Neural cell (in vitro differentiated cells): Measurements from ENCODE around the gene PXDN. TPM values are rescaled to one million over a fixed set of nuclear protein-coding genes. Genes with fewer than 3 reads are reported as not detected.

Experiments used
- H2AFZ ChIP-seq: fragments of 200-600, 300-800 bp; sonication (generic), shearing (Covaris generic); 2 replicates; pipeline ENCODE4 v1.6.0; 2014; ENCODE audit warnings: low read depth, mild to moderate bottlenecking, antibody characterized with exemption, low read length, moderate library complexity
- H3F3A ChIP-seq: fragments of 200-600 bp; shearing (Covaris generic); 2 replicates; pipeline ENCODE4 v1.6.1; 2016; ENCODE audit warnings: mild to moderate bottlenecking, moderate library complexity, mixed read lengths, antibody characterized with exemption, low read length; ENCODE audit not compliant: insufficient read depth, poor library complexity, severe bottlenecking
- H3K27ac ChIP-seq: fragments of 200-600, 300-800 bp; sonication (generic), shearing (Covaris generic); 2 replicates; pipeline ENCODE4 v1.5.1; 2014; ENCODE audit warnings: mild to moderate bottlenecking, low read length, moderate library complexity
- H3K27me3 ChIP-seq: fragments of 300-800, 200-600 bp; sonication (generic), shearing (Covaris generic); 2 replicates; pipeline ENCODE4 v1.6.0; 2014; ENCODE audit warnings: mild to moderate bottlenecking, low read depth, low read length, moderate library complexity; ENCODE audit not compliant: insufficient read depth
- H3K36me3 ChIP-seq: fragments of 300-800, 200-600 bp; sonication (generic), shearing (Covaris generic); 2 replicates; pipeline ENCODE4 v1.5.1; 2014; ENCODE audit warnings: mild to moderate bottlenecking, antibody characterized with exemption, low read length, moderate library complexity; ENCODE audit not compliant: insufficient read depth
- H3K4me2 ChIP-seq: fragments of 300-800, 200-600 bp; sonication (generic), shearing (Covaris generic); 2 replicates; pipeline ENCODE4 v1.6.0; 2014; ENCODE audit warnings: mild to moderate bottlenecking, low read length
- H3K4me3 ChIP-seq: fragments of 300-800, 200-600 bp; sonication (generic), shearing (Covaris generic); 2 replicates; pipeline ENCODE4 v1.5.1; 2014; ENCODE audit warnings: mild to moderate bottlenecking, low read length, moderate library complexity
- H3K79me2 ChIP-seq: fragments of 200-600 bp; shearing (Covaris generic); replicated peaks from 2 replicates; pipeline ENCODE4 v1.6.0; 2014; ENCODE audit warnings: mild to moderate bottlenecking, low read length, moderate library complexity; ENCODE audit not compliant: insufficient read depth
- H3K9ac ChIP-seq: fragments of 300-800, 200-600 bp; sonication (generic), shearing (Covaris generic); 2 replicates; pipeline ENCODE4 v1.6.1; 2016; ENCODE audit warnings: mild to moderate bottlenecking, low read length, mixed read lengths
- H3K9me2 ChIP-seq: fragments of 200-600 bp; shearing (Covaris generic); 2 replicates; pipeline ENCODE4 v1.6.1; 2016; ENCODE audit warnings: mild to moderate bottlenecking, low read length, mixed read lengths; ENCODE audit not compliant: insufficient read depth
- H3K9me3 ChIP-seq: fragments of 200-600, 300-800 bp; sonication (generic), shearing (Covaris generic); 2 replicates; pipeline ENCODE4 v1.6.1; 2016; ENCODE audit warnings: mild to moderate bottlenecking, mixed run types, low read length, moderate library complexity, mixed read lengths
- H4K20me1 ChIP-seq: fragments of 200-600 bp; shearing (Covaris generic); 2 replicates; pipeline ENCODE4 v1.6.1; 2016; ENCODE audit warnings: mild to moderate bottlenecking, mixed run types; ENCODE audit not compliant: insufficient read depth
- EP300 ChIP-seq: fragments of 450-650 bp; conservative IDR thresholded peaks from 2 replicates; pipeline ENCODE4 v1.6.1; 2014; ENCODE audit warnings: antibody characterized with exemption, mild to moderate bottlenecking, moderate library complexity; ENCODE audit not compliant: poor library complexity, severe bottlenecking
- EZH2 ChIP-seq: fragments of 200-600, 300-800 bp; shearing (Covaris generic), sonication (generic); IDR thresholded peaks from 2 replicates; pipeline ENCODE4 v1.6.1; 2014; ENCODE audit warnings: antibody characterized with exemption, low read length, borderline replicate concordance, mild to moderate bottlenecking; ENCODE audit not compliant: insufficient read depth, poor library complexity, severe bottlenecking
- MXI1 ChIP-seq: fragments of 450-650 bp; conservative IDR thresholded peaks from 2 replicates; pipeline ENCODE4 v1.6.1; 2014; ENCODE audit warnings: antibody characterized with exemption, mild to moderate bottlenecking; ENCODE audit not compliant: poor library complexity, severe bottlenecking
- POLR2AphosphoS5 ChIP-seq: IDR thresholded peaks from 2 replicates; pipeline ENCODE4 v1.6.1; 2012
- RAD21 ChIP-seq: fragments of 450-650 bp; conservative IDR thresholded peaks from 2 replicates; pipeline ENCODE4 v1.6.1; 2014; ENCODE audit warnings: antibody characterized with exemption, mild to moderate bottlenecking, moderate library complexity
- SMC3 ChIP-seq: fragments of 450-650 bp; conservative IDR thresholded peaks from 2 replicates; pipeline ENCODE4 v1.6.1; 2014; ENCODE audit warnings: antibody characterized with exemption, mild to moderate bottlenecking, moderate library complexity; ENCODE audit not compliant: poor library complexity
- TAF1 ChIP-seq: IDR thresholded peaks from 2 replicates; pipeline ENCODE4 v1.6.1; 2012; ENCODE audit warnings: low read depth
- polyA plus RNA-seq: library from polyadenylated mRNA; depleted of rRNA; stranded (reverse); fragments of >200 nt; gene quantifications from 2 replicates; pipeline ENCODE4 v1.2.3, GENCODE V29; 2014
- TF ChIP-seq, protein P1 (sequence below): fragments of 450-650 bp; IDR thresholded peaks from 2 replicates; pipeline ENCODE4 v1.5.1; 2014; ENCODE audit warnings: antibody characterized with exemption, mild to moderate bottlenecking, moderate library complexity; ENCODE audit not compliant: poor library complexity, severe bottlenecking
- TF ChIP-seq, protein P2 (sequence below): IDR thresholded peaks from 2 replicates; pipeline ENCODE4 v1.6.1; 2012; ENCODE audit warnings: borderline replicate concordance

PXDN gene
- polyA plus RNA-seq, 1 donor from 2014 or later = 181 TPM

DNA sequence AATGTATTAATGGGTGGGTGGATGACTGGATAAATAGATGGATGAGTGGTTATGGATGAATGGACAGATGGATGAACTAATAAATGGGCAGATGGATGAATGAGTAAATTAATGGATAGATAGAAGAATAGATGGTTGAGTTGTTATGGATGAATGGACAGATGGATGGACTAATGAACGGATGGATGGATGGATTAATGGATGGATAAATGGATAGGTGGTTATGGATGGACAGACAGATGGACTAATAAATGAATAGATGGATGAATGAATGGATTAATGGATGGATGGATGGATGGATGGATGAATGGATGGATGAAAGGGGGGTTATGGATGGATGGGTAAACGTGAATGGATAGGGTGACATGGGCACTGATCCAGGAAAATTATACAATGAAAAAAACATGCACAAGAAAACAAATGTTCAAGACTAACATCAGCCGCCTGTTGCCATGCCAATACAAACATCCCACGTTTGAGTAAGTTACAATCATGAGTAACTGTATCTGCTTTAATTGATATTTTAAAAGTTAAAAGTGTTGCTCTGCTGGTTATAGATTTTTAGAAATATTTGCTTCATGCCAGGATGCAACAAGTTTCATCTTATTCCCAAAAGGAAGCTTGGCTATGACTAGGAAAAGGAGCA is 20.8 kb downstream of the PXDN start:
- Histone ChIP-seq H3F3A (no peaks in the 10 kb centered on the region), H3K9me3 (no peaks in the 10 kb centered on the region), H2AFZ (no peak overlapping the region), H3K79me2 (peaks cover 51% of the 10 kb centered on the region), H3K27me3 (no peaks in the 10 kb centered on the region), H3K36me3 (no peaks in the 10 kb centered on the region), H3K27ac (no peak overlapping the region), H3K4me2 (no peak overlapping the region), H4K20me1 (no peaks in the 10 kb centered on the region), H3K4me3 (no peak overlapping the region), H3K9me2 (no peaks in the 10 kb centered on the region), H3K9ac (no peak overlapping the region)
- TF ChIP-seq EP300 (no peak), MXI1 (no peak), SMC3 (no peak), TAF1 (no peak), POLR2AphosphoS5 (no peak), RAD21 (no peak), EZH2 (no peak)
- TF ChIP-seq, protein P1, sequence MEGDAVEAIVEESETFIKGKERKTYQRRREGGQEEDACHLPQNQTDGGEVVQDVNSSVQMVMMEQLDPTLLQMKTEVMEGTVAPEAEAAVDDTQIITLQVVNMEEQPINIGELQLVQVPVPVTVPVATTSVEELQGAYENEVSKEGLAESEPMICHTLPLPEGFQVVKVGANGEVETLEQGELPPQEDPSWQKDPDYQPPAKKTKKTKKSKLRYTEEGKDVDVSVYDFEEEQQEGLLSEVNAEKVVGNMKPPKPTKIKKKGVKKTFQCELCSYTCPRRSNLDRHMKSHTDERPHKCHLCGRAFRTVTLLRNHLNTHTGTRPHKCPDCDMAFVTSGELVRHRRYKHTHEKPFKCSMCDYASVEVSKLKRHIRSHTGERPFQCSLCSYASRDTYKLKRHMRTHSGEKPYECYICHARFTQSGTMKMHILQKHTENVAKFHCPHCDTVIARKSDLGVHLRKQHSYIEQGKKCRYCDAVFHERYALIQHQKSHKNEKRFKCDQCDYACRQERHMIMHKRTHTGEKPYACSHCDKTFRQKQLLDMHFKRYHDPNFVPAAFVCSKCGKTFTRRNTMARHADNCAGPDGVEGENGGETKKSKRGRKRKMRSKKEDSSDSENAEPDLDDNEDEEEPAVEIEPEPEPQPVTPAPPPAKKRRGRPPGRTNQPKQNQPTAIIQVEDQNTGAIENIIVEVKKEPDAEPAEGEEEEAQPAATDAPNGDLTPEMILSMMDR = no peak
- TF ChIP-seq, protein P2, sequence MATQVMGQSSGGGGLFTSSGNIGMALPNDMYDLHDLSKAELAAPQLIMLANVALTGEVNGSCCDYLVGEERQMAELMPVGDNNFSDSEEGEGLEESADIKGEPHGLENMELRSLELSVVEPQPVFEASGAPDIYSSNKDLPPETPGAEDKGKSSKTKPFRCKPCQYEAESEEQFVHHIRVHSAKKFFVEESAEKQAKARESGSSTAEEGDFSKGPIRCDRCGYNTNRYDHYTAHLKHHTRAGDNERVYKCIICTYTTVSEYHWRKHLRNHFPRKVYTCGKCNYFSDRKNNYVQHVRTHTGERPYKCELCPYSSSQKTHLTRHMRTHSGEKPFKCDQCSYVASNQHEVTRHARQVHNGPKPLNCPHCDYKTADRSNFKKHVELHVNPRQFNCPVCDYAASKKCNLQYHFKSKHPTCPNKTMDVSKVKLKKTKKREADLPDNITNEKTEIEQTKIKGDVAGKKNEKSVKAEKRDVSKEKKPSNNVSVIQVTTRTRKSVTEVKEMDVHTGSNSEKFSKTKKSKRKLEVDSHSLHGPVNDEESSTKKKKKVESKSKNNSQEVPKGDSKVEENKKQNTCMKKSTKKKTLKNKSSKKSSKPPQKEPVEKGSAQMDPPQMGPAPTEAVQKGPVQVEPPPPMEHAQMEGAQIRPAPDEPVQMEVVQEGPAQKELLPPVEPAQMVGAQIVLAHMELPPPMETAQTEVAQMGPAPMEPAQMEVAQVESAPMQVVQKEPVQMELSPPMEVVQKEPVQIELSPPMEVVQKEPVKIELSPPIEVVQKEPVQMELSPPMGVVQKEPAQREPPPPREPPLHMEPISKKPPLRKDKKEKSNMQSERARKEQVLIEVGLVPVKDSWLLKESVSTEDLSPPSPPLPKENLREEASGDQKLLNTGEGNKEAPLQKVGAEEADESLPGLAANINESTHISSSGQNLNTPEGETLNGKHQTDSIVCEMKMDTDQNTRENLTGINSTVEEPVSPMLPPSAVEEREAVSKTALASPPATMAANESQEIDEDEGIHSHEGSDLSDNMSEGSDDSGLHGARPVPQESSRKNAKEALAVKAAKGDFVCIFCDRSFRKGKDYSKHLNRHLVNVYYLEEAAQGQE = no peak

DNA sequence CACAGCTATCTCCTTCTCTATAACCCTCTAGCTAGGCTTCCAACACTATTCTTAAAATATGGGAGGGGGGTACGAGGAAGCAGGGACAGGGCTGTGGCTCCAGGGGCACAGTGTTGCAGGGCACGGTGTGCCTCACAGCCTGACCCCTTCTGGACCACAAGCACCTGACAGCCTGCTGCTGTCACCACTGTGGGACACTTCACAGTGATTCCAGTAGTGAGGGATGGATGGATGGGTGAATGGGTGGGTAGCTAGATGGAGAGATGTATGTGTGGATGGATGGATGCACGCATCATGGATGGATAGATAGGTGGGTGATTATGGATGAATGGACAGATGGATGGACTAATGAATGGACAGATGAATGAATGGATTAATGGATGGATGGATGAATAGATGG is 21.6 kb downstream of the PXDN start:
- no peak overlapping the region for H3K4me3 ChIP-seq
- H4K20me1 ChIP-seq = no peaks in the 10 kb centered on the region
- H3K9me2 ChIP-seq = no peaks in the 10 kb centered on the region
- no peak overlapping the region for H3K4me2 ChIP-seq
- no peaks in the 10 kb centered on the region for H3K36me3 ChIP-seq
- no peaks in the 10 kb centered on the region for H3F3A ChIP-seq
- H3K9me3 ChIP-seq = no peaks in the 10 kb centered on the region
- H3K27ac ChIP-seq = no peak overlapping the region
- no peak overlapping the region for H3K9ac ChIP-seq
- no peaks in the 10 kb centered on the region for H3K27me3 ChIP-seq
- peaks cover 51% of the 10 kb centered on the region for H3K79me2 ChIP-seq
- TF ChIP-seq, protein P1 = no peak
- TF ChIP-seq TAF1 = no peak
- TF ChIP-seq POLR2AphosphoS5 = no peak
- no peak for TF ChIP-seq EZH2
- no peak for TF ChIP-seq MXI1
- TF ChIP-seq, protein P2 = no peak
- no peak for TF ChIP-seq RAD21
- no peak for TF ChIP-seq EP300
- TF ChIP-seq SMC3 = no peak
- no peak overlapping the region for H2AFZ ChIP-seq
